Coronary artery (tissue), 2 donors: Measurements from ENCODE around the gene ZNF785.

Experiments used
- DNase-seq: peaks from one replicate; pipeline ENCODE4 v3.0.0-alpha.2; 2017; ENCODE audit warnings: low spot score
- H3K27ac ChIP-seq, 2 donors: fragments of 200-600 bp; sonication (generic); one replicate each; pipeline ENCODE4 v1.5.1; 2016 to 2019
- H3K4me3 ChIP-seq: fragments of 200-600 bp; sonication (generic); 2 replicates; pipeline ENCODE4 v1.5.1; 2016; ENCODE audit warnings: mild to moderate bottlenecking, moderate library complexity
- TF ChIP-seq, protein P1 (sequence below): fragments of 200-600 bp; sonication (generic); IDR thresholded peaks from one replicate; pipeline ENCODE4 v1.5.1; 2019; ENCODE audit warnings: antibody characterized with exemption

Gene ZNF785

DNA sequence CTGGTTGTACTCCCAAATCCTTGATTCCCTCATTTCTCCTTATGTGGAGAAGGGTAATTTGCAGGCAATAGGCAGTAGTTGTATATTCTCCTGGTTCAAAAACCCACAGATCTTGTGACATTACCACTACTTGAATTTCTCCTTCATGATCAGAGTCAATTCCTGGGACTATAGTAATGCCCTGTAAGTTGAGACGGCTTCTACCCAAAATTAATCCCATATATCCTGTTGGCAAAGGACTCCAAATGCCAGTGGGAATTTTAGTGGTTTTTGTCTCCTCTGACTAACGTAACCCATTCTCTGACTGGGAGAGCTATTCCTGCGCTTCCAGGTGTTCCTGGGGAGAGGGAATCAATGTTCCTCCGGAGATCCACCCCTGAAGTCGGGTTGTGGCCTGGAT, 36.3 kb upstream of the ZNF785 start:
- H3K4me3 ChIP-seq = no peak overlapping the region
- TF ChIP-seq, protein P1, sequence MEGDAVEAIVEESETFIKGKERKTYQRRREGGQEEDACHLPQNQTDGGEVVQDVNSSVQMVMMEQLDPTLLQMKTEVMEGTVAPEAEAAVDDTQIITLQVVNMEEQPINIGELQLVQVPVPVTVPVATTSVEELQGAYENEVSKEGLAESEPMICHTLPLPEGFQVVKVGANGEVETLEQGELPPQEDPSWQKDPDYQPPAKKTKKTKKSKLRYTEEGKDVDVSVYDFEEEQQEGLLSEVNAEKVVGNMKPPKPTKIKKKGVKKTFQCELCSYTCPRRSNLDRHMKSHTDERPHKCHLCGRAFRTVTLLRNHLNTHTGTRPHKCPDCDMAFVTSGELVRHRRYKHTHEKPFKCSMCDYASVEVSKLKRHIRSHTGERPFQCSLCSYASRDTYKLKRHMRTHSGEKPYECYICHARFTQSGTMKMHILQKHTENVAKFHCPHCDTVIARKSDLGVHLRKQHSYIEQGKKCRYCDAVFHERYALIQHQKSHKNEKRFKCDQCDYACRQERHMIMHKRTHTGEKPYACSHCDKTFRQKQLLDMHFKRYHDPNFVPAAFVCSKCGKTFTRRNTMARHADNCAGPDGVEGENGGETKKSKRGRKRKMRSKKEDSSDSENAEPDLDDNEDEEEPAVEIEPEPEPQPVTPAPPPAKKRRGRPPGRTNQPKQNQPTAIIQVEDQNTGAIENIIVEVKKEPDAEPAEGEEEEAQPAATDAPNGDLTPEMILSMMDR = no peak
- H3K27ac ChIP-seq = no peak overlapping the region
- no peak for DNase-seq

DNA sequence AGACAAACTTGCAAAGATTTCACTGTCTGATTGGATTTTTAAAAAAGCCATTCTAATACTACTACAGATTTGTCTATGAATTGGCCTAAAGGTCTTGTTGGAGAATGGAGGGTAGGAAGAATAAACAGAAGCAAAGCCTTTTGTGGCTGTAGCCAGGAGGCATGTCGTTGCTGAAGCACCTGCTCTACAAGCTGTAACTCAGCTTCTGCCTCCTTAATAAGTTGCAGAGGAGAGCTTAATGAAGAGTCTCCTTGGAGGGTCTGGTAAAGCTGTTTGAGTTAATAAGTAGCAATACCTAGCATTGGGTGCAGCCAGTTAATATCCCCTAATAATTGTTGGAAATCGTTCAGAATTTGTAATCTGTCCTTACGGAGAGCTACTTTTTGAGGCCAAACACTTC, 34.7 kb upstream of the ZNF785 start:
- Histone ChIP-seq H3K4me3 (no peak overlapping the region), H3K27ac (no peak overlapping the region)
- no peak for DNase-seq
- TF ChIP-seq, protein P1 = no peak

DNA sequence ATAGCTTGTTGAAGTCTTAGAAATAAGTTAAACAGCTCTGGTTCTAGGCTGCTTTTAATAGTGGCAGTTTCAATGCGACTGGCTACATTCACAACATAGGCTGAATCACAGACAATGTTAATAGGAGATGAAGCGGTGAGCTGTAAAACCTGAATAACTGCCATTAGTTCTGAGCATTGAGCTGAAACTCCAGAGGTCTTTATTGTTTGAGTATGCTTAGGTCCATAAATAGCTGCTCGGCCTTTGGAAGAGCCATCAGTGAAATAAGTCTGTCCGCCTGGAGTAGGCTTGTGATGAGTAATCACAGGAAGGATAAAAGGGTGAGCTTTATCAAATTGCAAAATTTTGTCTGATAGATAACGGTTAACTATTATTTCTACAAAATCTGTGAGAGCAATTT, 34.1 kb upstream of the ZNF785 start:
- TF ChIP-seq, protein P1 = no peak
- no peak for DNase-seq
- Histone ChIP-seq H3K4me3 (no peak overlapping the region), H3K27ac (no peak overlapping the region)

DNA sequence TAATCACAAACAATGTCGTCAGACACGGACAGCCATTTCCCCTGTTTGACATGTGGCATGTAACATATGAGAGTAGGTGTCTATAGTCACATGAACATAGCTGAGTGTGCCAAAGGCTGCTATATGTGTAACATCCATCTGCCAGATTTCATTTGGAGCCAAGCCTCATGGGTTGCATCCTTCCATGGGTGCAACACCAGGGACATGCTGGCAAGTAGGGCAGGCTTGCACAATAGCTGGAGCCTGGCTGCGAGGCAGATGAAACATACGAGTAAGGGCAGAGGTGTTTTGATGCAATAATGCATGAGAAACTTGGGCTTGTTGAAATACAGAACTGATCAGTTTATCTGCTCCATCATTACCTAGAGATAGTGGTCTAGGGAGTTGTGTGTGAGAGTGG, 33.7 kb upstream of the ZNF785 start:
- DNase-seq = no peak
- Histone ChIP-seq H3K27ac (no peak overlapping the region), H3K4me3 (no peak overlapping the region)
- TF ChIP-seq, protein P1 = no peak

DNA sequence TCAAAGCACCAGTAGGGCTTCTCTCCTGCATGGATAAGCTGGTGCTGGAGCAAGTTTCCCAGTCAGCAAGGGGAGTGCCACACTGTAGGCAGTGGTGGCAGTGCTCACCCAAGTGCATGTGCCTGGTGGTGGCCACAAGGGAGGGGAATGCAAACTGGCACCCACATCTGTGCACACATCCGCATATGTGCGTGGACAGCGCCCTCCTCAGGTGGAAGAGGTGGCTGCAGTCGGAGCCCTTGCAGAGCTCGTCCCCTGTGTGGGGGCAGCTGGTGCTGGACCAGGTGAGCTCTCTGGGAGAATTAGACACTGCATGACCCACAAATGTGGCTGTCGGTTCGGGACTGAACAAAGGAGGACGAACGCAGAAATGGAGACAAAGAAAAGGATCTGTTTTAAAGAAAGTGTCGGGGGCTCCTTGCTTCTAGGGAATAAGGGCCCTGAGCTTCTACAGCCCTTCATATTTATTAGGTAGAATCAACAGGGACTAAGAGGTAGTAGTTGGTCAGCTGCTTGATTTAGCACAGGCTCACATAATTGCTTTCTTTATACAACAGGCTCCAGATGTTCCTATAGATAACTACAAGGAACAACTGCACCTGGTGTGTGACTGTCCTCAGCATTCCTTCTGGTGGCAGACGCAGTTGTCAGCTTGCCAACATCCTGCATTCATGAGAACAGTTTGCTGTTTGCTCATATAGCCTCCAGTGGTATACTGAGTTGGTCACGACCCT, 30.0 kb upstream of the ZNF785 start:
- TF ChIP-seq, protein P1 = no peak
- Histone ChIP-seq H3K4me3 (no peak overlapping the region), H3K27ac (no peak overlapping the region)
- no peak for DNase-seq

DNA sequence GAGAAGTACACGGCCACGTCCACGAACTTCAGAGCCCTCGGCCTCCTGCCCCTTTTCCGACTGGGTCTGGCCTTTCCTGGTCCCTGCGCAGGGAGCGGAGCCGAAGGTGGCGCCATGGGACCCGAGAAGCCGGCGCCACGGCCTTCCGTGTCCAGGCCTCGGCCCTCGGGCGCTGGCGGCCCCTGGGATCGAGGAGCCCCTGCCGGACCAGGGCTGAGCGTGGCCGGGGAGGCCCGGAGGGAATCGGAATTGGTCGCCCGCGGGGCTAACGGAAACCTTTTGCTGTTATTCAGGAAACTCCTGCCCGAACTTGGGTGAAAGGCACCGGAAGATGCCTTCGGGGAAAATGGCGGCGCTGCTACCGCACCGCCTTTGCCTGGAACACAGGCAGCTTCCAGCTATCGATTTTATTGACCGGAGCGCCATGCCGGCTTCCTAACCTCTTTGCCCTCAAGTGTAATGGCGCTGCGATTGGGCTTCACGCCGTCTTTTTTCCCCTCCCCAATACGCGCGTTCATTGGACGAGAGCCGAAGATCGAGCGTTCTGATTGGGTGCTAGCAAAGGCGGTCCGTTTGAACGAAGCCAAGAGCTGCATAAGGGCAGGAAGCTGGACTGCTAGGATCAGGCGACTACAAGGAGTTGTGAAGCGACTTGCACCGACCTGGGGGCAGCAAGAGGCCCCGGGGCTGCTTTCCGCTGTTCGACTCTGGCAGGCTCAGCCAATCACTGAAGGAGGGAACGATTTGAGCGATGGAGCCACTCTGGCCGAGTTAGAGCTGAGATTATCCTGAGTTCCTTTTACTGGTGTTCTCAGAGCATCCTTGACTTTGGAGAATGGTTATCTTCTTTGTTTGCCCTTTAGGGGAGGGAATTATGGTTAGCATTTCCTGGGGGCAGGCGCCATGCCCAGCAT, 24.7 kb upstream of the ZNF785 start, which contains the start of gene ZNF689:
Gene ZNF689 (minus strand): TSS at position 464 of the 914 bp plus-strand sequence. CDS start 348 bp downstream, at position 116.
- TF ChIP-seq, protein P1 = no peak
- peak; percentile 98 for DNase-seq
- peak within 1 kb of the TSS; percentile 88 for H3K4me3 ChIP-seq
- peak within 1 kb of the TSS; percentile 89 to 92 for H3K27ac ChIP-seq
